ENCODE results near the gene DCTN5. TPM values are rescaled to one million over a fixed set of nuclear protein-coding genes. Genes with fewer than 3 reads are reported as not detected.
"Not testable (repeated sequence)": the region's sequence is repeated elsewhere in the genome, so short reads cannot be mapped to it uniquely, and the experiment has no call there.

DCTN5 gene
- total and polyA plus RNA-seq, 10 donors = 11.9 to 62.5 (median 41.3) TPM

GRCh38 chr16:23624092-23624491 lies 17.2 kb upstream of the DCTN5 start:
- DNase-seq = no peak
- H3K4me3 ChIP-seq = no peak overlapping the region
- no peaks in the 10 kb centered on the region for H3K4me1 ChIP-seq
- H3K36me3 ChIP-seq = peaks cover 2 to 100% (median 85%) of the 10 kb centered on the region in 6 donors
- no peaks in the 10 kb centered on the region for H3K9me3 ChIP-seq
- intact Hi-C loops (cut with DNase I; ENCODE audit: low total_unique reads) = no loop called here
- H3K27ac ChIP-seq = no peak overlapping the region
- no peaks in the 10 kb centered on the region for H3K27me3 ChIP-seq (replicated peaks in 1 of 7)
- no peak for TF ChIP-seq POLR2AphosphoS5 (IDR thresholded peaks at IDR 0.05)
- TF ChIP-seq CTCF (IDR thresholded peaks at IDR 0.05 in 8 of 11, conservative IDR thresholded peaks at IDR 0.05 in 3 of 11) = no peak
- no peak for TF ChIP-seq POLR2A (IDR thresholded peaks at IDR 0.05)

GRCh38 chr16:23629516-23629915 lies 11.8 kb upstream of the DCTN5 start:
- Histone ChIP-seq H3K4me1 (no peaks in the 10 kb centered on the region), H3K27ac (no peak overlapping the region), H3K9me3 (no peaks in the 10 kb centered on the region), H3K27me3 (replicated peaks in 1 of 7) (no peaks in the 10 kb centered on the region), H3K4me3 (no peak overlapping the region), H3K36me3 (peaks cover 2 to 89% (median 54%) of the 10 kb centered on the region in 6 donors)
- 93 to 97% (median 95%) methylated on average over 8 of the region's 8 CpGs for WGBS, 5 donors
- no peak for DNase-seq
- intact Hi-C loops (cut with DNase I; ENCODE audit: low total_unique reads) = no loop called here
- TF ChIP-seq CTCF (IDR thresholded peaks at IDR 0.05 in 8 of 11, conservative IDR thresholded peaks at IDR 0.05 in 3 of 11) (no peak), POLR2A (IDR thresholded peaks at IDR 0.05) (no peak), POLR2AphosphoS5 (IDR thresholded peaks at IDR 0.05) (no peak)

GRCh38 chr16:23631874-23632273 lies 9.4 kb upstream of the DCTN5 start:
- H3K36me3 ChIP-seq = peaks cover 0 to 89% (median 51%) of the 10 kb centered on the region in 6 donors
- H3K4me3 ChIP-seq; H3K27me3 ChIP-seq (replicated peaks in 1 of 7); H3K27ac ChIP-seq; intact Hi-C loops (cut with DNase I; ENCODE audit: low total_unique reads); H3K9me3 ChIP-seq; H3K4me1 ChIP-seq; DNase-seq: not testable (repeated sequence)
- 94 to 99% (median 98%) methylated on average over 3 of the region's 3 CpGs for WGBS, 5 donors

- Histone ChIP-seq H3K4me1 (peaks cover 0 to 14% (median 2%) of the 10 kb centered on the region in 6 donors), H3K27me3 (replicated peaks in 1 of 7) (no peaks in the 10 kb centered on the region), H3K9me3 (no peaks in the 10 kb centered on the region), H3K36me3 (peaks cover 0 to 80% (median 38%) of the 10 kb centered on the region in 6 donors), H3K27ac (no peak overlapping the region), H3K4me3 (no peak overlapping the region)
- WGBS, 5 donors = 93 to 98% (median 96%) methylated on average over 4 of the region's 4 CpGs
- intact Hi-C loops (cut with DNase I; ENCODE audit: low total_unique reads) = no loop called here
- DNase-seq = no peak
- TF ChIP-seq POLR2AphosphoS5 (IDR thresholded peaks at IDR 0.05) (no peak), CTCF (IDR thresholded peaks at IDR 0.05 in 8 of 11, conservative IDR thresholded peaks at IDR 0.05 in 3 of 11) (no peak), POLR2A (IDR thresholded peaks at IDR 0.05) (no peak)
Measured at GRCh38 chr16:23634461-23635036, 6.7 kb upstream of the DCTN5 start.

GRCh38 chr16:23635958-23636357 lies 5.3 kb upstream of the DCTN5 start:
- no peaks in the 10 kb centered on the region for H3K27me3 ChIP-seq (replicated peaks in 1 of 7)
- peaks cover 9 to 27% (median 14%) of the 10 kb centered on the region in 6 donors for H3K4me1 ChIP-seq
- no peaks in the 10 kb centered on the region for H3K9me3 ChIP-seq
- H3K27ac ChIP-seq = no peak overlapping the region
- peaks cover 0 to 71% (median 32%) of the 10 kb centered on the region in 6 donors for H3K36me3 ChIP-seq
- no peak overlapping the region for H3K4me3 ChIP-seq
- intact Hi-C loops (cut with DNase I; ENCODE audit: low total_unique reads) = no loop called here
- TF ChIP-seq POLR2A (IDR thresholded peaks at IDR 0.05) = no peak
- no peak for TF ChIP-seq POLR2AphosphoS5 (IDR thresholded peaks at IDR 0.05)
- no peak for TF ChIP-seq CTCF (IDR thresholded peaks at IDR 0.05 in 8 of 11, conservative IDR thresholded peaks at IDR 0.05 in 3 of 11)
- DNase-seq = no peak
